HepG2 (cell line): Measurements from ENCODE around the gene HUNK. TPM values are rescaled to one million over a fixed set of nuclear protein-coding genes. Genes with fewer than 3 reads are reported as not detected.
A peak's percentile ranks its signal among the peaks of the same experiment; 100 is the strongest.

ENCODE experiments used
- ATF7-NPFF ChIP-seq: sonication (generic); formaldehyde crosslinking; IDR thresholded peaks from 2 replicates; pipeline ENCODE4 v1.8.1; 2023; ENCODE audit warnings: mild to moderate bottlenecking, low read depth, missing genetic modification reagents, moderate library complexity
- BRF2 ChIP-seq: sonication (generic); formaldehyde crosslinking; IDR thresholded peaks from 2 replicates; pipeline ENCODE4 v1.8.1; 2022; ENCODE audit warnings: mild to moderate bottlenecking, missing genetic modification reagents
- CTCF ChIP-seq: sonication (generic); formaldehyde crosslinking; IDR thresholded peaks from 2 replicates; pipeline ENCODE4 v1.5.0; 2020; ENCODE audit warnings: mild to moderate bottlenecking, missing genetic modification reagents, moderate library complexity
- ELF4 ChIP-seq: sonication (generic); formaldehyde crosslinking; IDR thresholded peaks from 2 replicates; pipeline ENCODE4 v1.5.0; 2020; ENCODE audit warnings: missing genetic modification reagents, mild to moderate bottlenecking, moderate library complexity, borderline replicate concordance
- ESRRA ChIP-seq: sonication (generic); formaldehyde crosslinking; IDR thresholded peaks from 2 replicates; pipeline ENCODE4 v1.5.1; 2020; ENCODE audit warnings: mild to moderate bottlenecking, low read depth, missing genetic modification reagents
- GMEB2 ChIP-seq: IDR thresholded peaks from 2 replicates; pipeline ENCODE4 v1.6.1; 2016; ENCODE audit warnings: missing biosample characterization, missing genetic modification reagents, low read depth
- ISL2 ChIP-seq: sonication (generic); formaldehyde crosslinking; IDR thresholded peaks from 2 replicates; pipeline ENCODE4 v1.5.0; 2020; ENCODE audit warnings: missing genetic modification reagents
- JUNB ChIP-seq: sonication (generic); formaldehyde crosslinking; IDR thresholded peaks from 2 replicates; pipeline ENCODE4 v1.8.0; 2022; ENCODE audit warnings: missing genetic modification reagents, mild to moderate bottlenecking, borderline replicate concordance
- KDM2A ChIP-seq: sonication (generic); formaldehyde crosslinking; IDR thresholded peaks from 2 replicates; pipeline ENCODE4 v1.4.0; 2020; ENCODE audit warnings: low read depth, missing genetic modification reagents, borderline replicate concordance
- NCOR1 ChIP-seq: fragments of 200-600 bp; sonication (generic); IDR thresholded peaks from 2 replicates; pipeline ENCODE4 v1.7.0; 2017; ENCODE audit warnings: antibody characterized with exemption, low read length, borderline replicate concordance
- POLR2G ChIP-seq: fragments of 200-400 bp; formaldehyde crosslinking; IDR thresholded peaks from 2 replicates; pipeline ENCODE4 v1.6.1; 2018; ENCODE audit warnings: mild to moderate bottlenecking, low read depth, low read length, moderate library complexity
- SAFB2 ChIP-seq: sonication (generic); formaldehyde crosslinking; IDR thresholded peaks from 2 replicates; pipeline ENCODE4 v1.5.1; 2020; ENCODE audit warnings: missing genetic modification reagents, low read depth, mild to moderate bottlenecking, borderline replicate concordance
- SMAD1 ChIP-seq: sonication (generic); formaldehyde crosslinking; IDR thresholded peaks from 2 replicates; pipeline ENCODE4 v1.4.0; 2020; ENCODE audit warnings: missing genetic modification reagents, low read depth, mild to moderate bottlenecking, borderline replicate concordance
- SYNCRIP ChIP-seq: fragments of 200-400 bp; formaldehyde crosslinking; IDR thresholded peaks from 2 replicates; pipeline ENCODE4 v1.6.1; 2018; ENCODE audit warnings: mild to moderate bottlenecking, low read depth, low read length; ENCODE audit not compliant: insufficient read depth
- TSC22D2 ChIP-seq: sonication (generic); formaldehyde crosslinking; IDR thresholded peaks from 2 replicates; pipeline ENCODE4 v1.5.1; 2020; ENCODE audit warnings: missing genetic modification reagents, mild to moderate bottlenecking, borderline replicate concordance
- ZBTB7B ChIP-seq: sonication (generic); formaldehyde crosslinking; IDR thresholded peaks from 2 replicates; pipeline ENCODE4 v1.4.0; 2020; ENCODE audit warnings: missing genetic modification reagents
- ZNF263 ChIP-seq: sonication (generic); formaldehyde crosslinking; IDR thresholded peaks from 2 replicates; pipeline ENCODE4 v1.4.0; 2020; ENCODE audit warnings: missing genetic modification reagents
- ZNF800 ChIP-seq: sonication (generic); formaldehyde crosslinking; IDR thresholded peaks from 2 replicates; pipeline ENCODE4 v1.4.0; 2020; ENCODE audit warnings: missing genetic modification reagents
- polyA plus RNA-seq, 8 experiments: library from polyadenylated mRNA; depleted of rRNA in 3 of 8; stranded (reverse) in 7 of 8; unstranded in 1 of 8; fragments of >200 nt; fragmentation: Illumina TruSeq in 4 of 8; extraction: Trizol in 4 of 8; gene quantifications; 2 replicates each; pipeline versions ENCODE4 v1.2.1 to v1.2.3, GENCODE V29; 2011 to 2016; ENCODE audit warnings: low read depth in 4 of 8, missing spikeins in 1 of 8, mixed read lengths in 1 of 8; ENCODE audit not compliant: insufficient read depth in 1 of 8
- total RNA-seq, 5 experiments: library from RNA; depleted of rRNA; stranded (reverse); fragments of >200 nt; fragmentation: Illumina TruSeq; extraction: Trizol; gene quantifications; 2 replicates each; pipeline ENCODE4 v1.2.3, GENCODE V29; 2016; ENCODE audit warnings: low read depth in 1 of 5
- TF ChIP-seq, protein P1 (sequence below): sonication (generic); formaldehyde crosslinking; IDR thresholded peaks from 2 replicates; pipeline ENCODE4 v1.5.0; 2020; ENCODE audit warnings: missing genetic modification reagents
- TF ChIP-seq, protein P2 (sequence below): sonication (generic); formaldehyde crosslinking; IDR thresholded peaks from 2 replicates; pipeline ENCODE4 v1.9.0; 2021; ENCODE audit warnings: missing genetic modification reagents, mild to moderate bottlenecking, borderline replicate concordance

HUNK gene
- total and polyA plus RNA-seq, 2 of the 13 experiments (the other 11 are each of a cell fraction or from before 2014, with no cell fraction given) = 1.8 to 1.9 TPM

DNA sequence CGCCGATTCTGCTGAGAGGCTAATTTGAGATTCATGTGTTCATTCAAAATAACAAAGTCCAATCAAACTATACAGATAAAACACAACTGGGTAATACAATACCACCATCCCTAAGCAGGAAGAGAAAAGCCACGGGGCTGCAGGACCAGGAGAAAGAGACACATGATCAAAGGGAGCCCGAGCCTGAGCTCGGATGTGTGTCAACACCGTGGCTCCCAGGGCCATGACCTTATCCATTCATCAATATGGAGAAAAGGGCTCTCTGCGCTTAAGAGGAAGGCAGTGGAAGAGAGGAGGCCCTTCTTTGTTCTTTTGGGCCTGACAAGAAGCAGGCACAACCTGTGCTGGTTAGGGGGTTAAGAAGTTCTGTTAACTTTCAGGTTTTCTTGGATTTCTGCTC is 56.7 kb downstream of the HUNK start (continued):
- TF ChIP-seq SMAD1 (CRISPR knock-in tag) (no peak), GMEB2 (CRISPR knock-in tag) (no peak), BRF2 (0 out of 2 replicates have a peak, but pooled peaks have one; percentile 34), ELF4 (CRISPR knock-in tag) (no peak), KDM2A (peak; percentile 74; the same call in 1 of the 2 replicates), TSC22D2 (CRISPR knock-in tag) (no peak), ATF7-NPFF (CRISPR knock-in tag) (no peak), SYNCRIP (no peak), SAFB2 (no peak), ZNF800 (CRISPR knock-in tag) (peak; percentile 30; the same call in 1 of the 2 replicates), ZBTB7B (CRISPR knock-in tag) (peak; percentile 32; the same call in 1 of the 2 replicates), JUNB (CRISPR knock-in tag) (no peak), ZNF263 (CRISPR knock-in tag) (no peak), POLR2G (no peak), ESRRA (CRISPR knock-in tag) (no peak), CTCF (CRISPR knock-in tag) (no peak), ISL2 (peak; percentile 93), NCOR1 (peak; percentile 51; the same call in 1 of the 2 replicates)
- TF ChIP-seq, protein P1, sequence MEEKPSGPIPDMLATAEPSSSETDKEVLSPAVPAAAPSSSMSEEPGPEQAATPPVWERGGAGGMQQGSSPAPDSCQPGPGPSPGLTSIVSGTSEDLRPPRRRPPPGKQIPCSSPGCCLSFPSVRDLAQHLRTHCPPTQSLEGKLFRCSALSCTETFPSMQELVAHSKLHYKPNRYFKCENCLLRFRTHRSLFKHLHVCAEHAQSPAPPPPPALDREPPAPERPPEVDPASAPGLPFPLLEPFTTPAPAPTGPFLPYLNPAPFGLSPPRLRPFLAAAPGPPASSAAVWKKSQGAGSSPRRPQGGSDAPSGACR (CRISPR knock-in tag) = peak; percentile 68; the same call in 1 of the 2 replicates
- TF ChIP-seq, protein P2, sequence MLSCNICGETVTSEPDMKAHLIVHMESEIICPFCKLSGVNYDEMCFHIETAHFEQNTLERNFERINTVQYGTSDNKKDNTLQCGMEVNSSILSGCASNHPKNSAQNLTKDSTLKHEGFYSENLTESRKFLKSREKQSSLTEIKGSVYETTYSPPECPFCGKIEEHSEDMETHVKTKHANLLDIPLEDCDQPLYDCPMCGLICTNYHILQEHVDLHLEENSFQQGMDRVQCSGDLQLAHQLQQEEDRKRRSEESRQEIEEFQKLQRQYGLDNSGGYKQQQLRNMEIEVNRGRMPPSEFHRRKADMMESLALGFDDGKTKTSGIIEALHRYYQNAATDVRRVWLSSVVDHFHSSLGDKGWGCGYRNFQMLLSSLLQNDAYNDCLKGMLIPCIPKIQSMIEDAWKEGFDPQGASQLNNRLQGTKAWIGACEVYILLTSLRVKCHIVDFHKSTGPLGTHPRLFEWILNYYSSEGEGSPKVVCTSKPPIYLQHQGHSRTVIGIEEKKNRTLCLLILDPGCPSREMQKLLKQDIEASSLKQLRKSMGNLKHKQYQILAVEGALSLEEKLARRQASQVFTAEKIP (CRISPR knock-in tag) = no peak
